Measurements from ENCODE around the gene CRYGA.
"Not testable (repeated sequence)": the region's sequence is repeated elsewhere in the genome, so short reads cannot be mapped to it uniquely, and the experiment has no call there.

CRYGA gene

DNA sequence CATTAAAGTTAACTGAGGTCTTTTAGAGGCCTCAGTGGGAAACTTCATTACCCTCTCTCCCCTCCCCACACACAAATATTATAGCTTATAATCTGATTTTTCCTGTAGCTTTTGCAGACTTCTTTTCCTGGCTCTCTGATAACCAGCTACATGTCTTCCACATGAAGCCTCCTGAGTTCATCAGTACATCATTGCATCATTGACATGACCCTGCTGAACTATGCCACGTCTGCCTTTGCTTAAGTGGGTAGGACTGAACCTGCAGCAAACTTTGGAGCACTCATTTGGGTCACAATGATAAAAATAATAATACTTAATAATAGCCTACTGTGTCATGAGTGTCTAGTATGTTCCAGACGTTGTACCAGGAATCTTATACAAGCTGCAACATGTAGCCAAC lies 7.0 kb downstream of the CRYGA start:
- DNase-seq, result no peak

- DNase-seq, result no peak
Measured at GRCh38 chr2:208153156-208153555, 10.2 kb downstream of the CRYGA start.

DNA sequence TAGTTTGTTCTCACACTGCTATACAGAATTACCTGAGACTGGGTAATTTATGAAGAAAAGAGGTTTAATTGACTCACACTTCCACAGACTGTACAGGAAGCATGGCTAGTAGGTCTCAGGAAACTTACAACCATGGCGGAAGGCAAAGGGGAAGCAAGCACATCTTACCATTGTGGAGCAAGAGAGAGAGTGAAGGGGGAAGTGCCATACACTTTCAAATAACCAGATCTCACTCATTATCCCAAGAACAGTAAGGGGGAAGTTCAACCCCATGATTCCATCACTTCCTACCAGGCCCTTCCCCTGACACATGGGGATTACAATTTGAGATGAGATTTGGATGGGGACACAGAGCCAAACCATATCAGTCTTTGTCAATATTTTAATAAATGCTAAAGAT lies 12.4 kb downstream of the CRYGA start:
- DNase-seq, result no peak

GRCh38 chr2:208150094-208150493 lies 13.3 kb downstream of the CRYGA start:
- DNase-seq, result no peak

GRCh38 chr2:208148803-208149202 lies 14.6 kb downstream of the CRYGA start:
- no peak for DNase-seq

DNA sequence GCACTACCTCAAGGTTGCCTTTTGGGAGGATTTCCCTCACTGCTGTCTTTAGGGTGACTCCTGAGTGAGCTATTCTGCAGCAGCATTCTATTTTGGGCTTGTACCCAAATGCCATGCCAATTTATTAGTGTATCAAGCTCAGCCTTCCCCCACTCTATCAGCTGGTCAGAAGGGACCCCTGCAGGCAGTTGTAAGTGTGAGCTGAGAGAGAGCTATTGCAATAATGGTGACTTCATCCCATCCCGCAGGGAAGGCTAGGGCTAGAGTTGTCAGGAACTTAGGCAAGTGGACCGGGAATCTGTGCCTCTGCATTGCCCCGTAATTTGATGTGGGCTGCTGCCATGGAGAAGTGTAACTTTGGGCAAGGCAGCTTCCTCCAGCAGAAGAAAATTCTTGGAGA lies 15.6 kb downstream of the CRYGA start:
- DNase-seq, result no peak

GRCh38 chr2:208147008-208147407 lies 16.4 kb downstream of the CRYGA start:
- DNase-seq, result no peak

DNA sequence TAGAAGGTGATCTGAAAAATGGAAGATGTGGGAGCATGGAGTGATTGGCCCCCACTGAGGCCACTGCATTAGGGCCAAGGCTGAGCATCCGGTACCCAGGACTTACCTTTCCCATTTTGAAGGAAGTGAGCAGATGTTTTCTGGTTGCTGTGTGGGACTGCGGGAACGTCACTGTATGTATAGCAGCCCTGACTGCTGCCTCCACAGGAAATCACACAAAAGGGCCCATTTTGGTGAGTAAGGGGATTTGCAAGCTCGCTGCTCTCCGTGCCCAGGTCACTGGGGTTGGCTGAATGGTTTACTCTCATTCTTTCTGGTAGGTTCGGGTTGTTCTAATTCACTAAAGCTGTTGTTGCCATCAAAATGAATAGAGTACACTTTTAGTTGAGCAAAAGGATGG lies 17.4 kb downstream of the CRYGA start, which contains the start of gene CRYGB:
TSS of gene CRYGB (minus strand) at position 153 of the 400 bp plus-strand sequence. CDS start at position 115, 38 bp downstream.
- no peak for DNase-seq

DNA sequence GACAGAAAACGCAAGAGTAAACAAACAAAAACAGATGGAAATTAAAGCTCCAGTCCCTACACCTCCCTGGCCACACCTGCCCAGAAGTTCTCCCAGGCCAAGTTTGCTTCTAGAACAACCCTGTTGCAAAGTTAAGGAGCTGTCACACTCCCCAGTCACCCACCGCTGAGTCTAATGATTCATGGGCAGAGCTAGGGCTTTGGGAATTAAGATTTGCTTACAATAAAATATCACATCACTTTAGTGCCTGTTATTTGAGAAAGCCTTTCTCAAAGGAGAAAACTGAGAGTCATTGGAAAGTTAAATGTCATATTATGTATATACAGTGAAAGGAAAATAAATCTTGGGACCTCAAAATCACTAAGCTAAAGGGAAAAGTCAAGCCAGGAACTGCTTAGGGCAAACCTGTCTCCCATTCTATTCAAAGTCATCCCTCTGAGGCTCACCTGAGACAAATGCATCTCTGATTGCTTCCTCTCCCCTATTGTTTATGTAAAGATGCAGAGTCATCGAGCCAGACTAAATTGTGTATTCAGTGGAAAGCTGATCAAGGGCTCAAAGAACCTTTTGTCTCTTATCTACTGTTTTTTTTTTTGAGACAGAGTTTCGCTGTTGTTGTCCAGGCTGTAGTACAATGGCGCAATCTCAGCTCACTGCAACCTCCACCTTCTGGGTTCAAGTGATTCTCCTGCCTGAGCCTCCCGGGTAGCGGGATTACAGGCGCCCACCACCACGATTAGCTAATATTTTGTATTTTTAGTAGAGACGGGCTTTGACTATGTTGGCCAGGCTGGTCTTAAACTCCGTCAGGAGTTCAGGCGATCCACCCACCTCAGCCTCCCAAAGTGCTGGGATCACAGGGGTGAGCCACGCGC lies 20.2 kb downstream of the CRYGA start:
- no peak for DNase-seq

DNA sequence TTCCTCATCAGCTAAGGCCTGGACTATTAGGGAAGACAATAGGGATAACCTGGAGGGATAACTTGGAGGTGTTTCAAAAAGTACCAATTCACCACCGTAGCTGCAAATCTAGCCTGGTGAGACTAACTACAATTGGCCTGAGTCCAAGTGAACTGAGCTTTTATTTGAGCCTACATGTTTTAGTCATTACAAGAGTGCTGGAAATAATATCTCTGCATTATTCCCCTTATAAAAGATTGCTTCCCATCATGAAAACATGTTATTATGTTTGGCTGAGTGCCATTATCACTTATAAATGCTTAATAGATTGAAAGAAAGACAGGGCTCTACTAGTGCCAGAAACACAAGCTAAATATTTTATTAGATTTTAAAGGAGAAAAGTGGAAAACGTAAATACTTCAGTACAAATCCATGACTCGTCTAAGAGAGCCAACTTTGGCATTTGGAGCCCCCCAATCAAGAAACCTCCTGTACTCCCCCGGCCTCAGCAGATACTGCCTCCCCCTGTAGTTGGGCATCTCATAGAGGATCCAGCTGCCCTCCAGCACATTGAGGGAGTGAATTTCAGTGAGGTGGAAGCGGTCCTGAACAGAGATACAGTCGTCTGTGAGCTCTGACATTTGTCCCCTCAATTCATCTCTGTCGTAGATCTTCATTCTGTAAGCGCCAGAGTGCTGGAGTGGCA lies 21.0 kb downstream of the CRYGA start:
- no peak for DNase-seq

DNA sequence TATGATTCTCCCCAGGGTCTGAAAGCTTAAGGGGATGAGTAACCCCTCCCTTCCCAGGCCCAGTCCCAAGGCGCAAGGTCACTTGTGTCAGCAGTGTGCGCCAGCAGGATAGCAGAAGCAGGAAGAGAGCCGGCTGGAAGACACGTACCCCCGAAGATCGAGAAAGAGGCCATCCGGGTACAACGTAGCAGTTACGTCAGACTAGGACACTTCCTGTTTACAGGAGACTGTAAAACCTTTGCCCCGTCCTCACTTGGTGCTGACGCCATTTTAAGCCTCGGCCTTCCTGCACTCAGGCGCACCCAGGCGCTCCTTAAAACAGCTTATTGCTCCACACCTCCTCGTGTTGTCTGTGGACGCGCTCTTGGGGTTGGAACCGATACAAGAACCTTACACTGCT lies 23.9 kb downstream of the CRYGA start:
- DNase-seq, result no peak

- DNase-seq, result not testable (repeated sequence)
Measured at GRCh38 chr2:208138334-208138733, 25.1 kb downstream of the CRYGA start.

GRCh38 chr2:208136716-208137094 lies 26.7 kb downstream of the CRYGA start:
- DNase-seq, result no peak

DNA sequence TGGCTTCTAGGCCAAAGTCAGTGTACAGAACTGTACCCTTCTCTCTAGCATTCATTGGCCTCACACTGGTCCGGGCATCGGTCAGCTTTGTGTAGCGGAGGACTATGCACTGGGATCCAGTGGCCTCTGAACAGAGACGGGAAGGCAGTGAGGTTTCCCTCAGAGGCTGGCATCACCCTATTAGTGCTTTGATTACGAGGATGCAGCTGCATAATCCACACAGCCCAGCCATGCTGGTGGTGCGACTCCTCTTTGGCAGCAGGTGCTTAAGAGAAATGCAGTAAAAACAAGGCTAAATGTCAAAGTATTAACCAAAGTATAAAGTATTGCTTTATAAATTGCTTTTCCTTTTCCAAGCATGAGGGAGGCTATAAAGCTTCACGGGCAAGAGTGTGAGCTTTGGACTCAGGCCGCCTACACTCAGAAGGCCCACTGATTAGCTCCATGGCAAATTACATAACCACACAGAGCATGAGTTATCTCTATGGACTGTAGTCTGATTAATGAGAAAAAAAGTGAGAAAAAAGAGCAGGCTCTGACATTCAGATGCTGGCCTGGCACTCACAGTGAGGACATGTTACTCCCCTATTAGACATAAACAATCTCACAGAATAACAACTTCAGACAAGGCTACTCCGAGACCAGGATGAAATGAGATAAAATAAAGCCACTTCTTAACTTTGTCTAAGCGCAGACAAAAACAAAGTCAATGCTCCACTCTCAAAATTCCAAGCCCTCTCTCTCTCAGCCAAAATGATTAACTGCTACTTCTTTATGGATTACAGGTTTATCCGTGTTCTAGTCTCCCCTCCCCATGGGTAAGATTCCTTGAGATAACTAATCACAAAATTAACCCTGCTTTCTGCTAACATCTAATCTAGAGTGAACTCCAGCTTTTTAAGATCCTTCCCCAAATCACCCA lies 27.3 kb downstream of the CRYGA start:
- no peak for DNase-seq

- DNase-seq, result no peak
Measured at GRCh38 chr2:208134928-208135586, 28.3 kb downstream of the CRYGA start.

DNA sequence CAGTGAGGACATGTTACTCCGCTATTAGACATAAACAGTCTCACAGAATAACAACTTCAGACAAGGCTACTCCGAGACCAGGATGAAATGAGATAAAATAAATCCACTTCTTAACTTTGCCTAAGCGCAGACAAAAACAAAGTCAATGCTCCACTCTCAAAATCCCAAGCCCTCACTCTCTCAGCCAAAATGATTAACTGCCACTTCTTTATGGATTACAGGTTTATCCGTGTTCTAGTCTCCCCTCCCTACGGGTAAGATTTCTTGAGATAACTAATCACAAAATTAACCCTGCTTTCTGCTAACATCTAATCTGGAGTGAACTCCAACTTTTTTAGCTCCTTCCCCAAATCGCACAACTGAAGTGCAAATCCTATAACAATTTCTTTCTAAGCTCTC lies 32.7 kb downstream of the CRYGA start:
- no peak for DNase-seq

GRCh38 chr2:208129744-208130711 lies 33.4 kb downstream of the CRYGA start, which contains the start of gene CRYGC:
CRYGC (minus strand) TSS chr2:208129828; CDS start chr2:208129792, 36 bp downstream.
- no peak for DNase-seq

- DNase-seq, result no peak
Measured at GRCh38 chr2:208128136-208128535, 35.3 kb downstream of the CRYGA start.

DNA sequence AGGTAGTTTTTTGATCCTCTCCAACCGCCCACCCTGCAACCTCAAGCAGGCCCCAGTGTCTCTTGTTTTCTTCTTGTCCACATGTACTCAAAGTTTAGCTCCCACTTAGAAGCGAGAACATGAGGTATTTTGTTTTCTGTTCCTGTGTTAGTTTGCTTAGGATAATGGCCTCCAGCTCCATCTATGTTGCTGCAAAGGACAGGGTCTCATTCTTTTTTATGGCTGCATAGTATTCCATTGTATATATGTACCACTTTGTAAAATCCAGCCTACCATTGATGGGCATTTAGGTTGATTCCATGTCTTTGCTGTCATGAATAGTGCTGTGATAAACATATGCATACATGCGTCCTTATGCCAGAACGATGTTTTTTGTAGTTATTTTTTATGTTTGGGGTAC lies 36.3 kb downstream of the CRYGA start:
- DNase-seq, result no peak

- DNase-seq, result no peak
Measured at GRCh38 chr2:208125251-208125650, 38.1 kb downstream of the CRYGA start.

DNA sequence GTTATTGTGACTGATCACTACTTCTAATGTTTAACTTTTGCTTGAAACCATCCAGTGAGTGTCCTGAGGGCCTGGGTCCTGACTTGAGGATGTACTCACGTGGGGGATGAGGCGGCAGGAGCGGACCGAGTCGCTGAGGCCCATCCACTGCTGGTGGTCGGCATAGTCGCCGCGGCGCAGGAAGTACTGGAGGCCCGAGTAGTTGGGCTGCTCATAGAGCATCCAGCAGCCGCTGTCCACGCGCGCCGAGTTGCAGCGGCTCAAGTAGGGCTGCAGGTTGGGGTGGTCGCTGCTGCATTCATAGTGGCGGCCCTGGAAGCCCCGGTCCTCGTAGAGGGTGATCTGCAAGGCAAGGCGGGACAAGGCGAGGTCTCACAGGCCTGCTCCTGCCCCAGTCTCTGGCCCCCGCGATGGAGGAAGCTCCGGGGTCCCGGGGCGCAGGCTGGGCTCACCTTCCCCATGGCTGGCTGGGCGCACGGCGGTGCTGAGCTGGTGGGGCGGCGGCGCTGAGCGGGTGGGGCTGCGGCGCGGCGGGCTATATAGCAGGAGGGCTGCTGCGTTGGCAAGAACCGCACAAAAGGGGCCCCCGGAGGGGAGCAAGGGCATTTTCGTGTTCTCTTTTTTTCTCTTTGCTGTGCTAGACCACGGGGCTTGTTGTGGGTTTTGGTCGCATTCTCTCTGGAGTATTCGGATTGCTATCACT lies 39.2 kb downstream of the CRYGA start, which contains the start of gene CRYGD:
TSS of gene CRYGD (minus strand) at position 512 of the 703 bp plus-strand sequence. CDS start at position 461, 51 bp downstream.
- DNase-seq, result not testable (repeated sequence)

Data from CD4-positive, alpha-beta T cell treated with Interleukin-21 for 1 hour (primary cell).